ENCODE data around the gene FAM72C. TPM values are rescaled to one million over a fixed set of nuclear protein-coding genes. Genes with fewer than 3 reads are reported as not detected.
"Not testable (repeated sequence)": the region's sequence is repeated elsewhere in the genome, so short reads cannot be mapped to it uniquely, and the experiment has no call there.

Gene FAM72C
- polyA plus RNA-seq = not detected

- H3K27me3 Mint-ChIP-seq, H3K4me3 Mint-ChIP-seq, H3K4me1 Mint-ChIP-seq, H3K27ac Mint-ChIP-seq, H3K36me3 Mint-ChIP-seq, H3K9me3 Mint-ChIP-seq: not testable (repeated sequence)
Measured at GRCh38 chr1:143971924-143972700, at the start of gene FAM72C. TSS of gene FAM72C (minus strand) at chr1:143971986. CDS start at chr1:143971141, 845 bp downstream.

GRCh38 chr1:144020001-144020738 is 48.4 kb upstream of the FAM72C start:
- H3K4me3 Mint-ChIP-seq, H3K36me3 Mint-ChIP-seq, H3K4me1 Mint-ChIP-seq, H3K27ac Mint-ChIP-seq, H3K9me3 Mint-ChIP-seq, H3K27me3 Mint-ChIP-seq: not testable (repeated sequence)

DNA sequence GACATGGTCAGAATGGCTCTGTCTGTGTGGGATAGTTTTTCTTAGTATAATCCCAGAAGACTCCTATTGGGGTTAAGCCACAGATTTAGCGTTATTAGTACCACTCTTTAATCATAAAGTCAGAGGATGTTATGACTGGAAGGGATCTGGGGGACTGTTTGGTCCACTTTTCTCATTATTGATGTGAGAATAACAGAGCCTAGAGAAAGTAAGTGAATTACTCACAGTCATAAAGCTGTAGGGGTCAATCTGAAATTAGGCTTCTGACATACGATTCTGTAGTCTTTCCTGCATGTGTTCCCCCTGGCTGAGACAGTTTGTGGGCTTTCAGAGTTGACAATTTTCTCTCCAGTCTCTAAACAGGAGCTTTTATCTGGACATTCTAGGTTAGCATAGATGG is 47.3 kb upstream of the FAM72C start:
- not testable (repeated sequence) for H3K36me3 Mint-ChIP-seq, H3K4me1 Mint-ChIP-seq, H3K9me3 Mint-ChIP-seq, H3K27ac Mint-ChIP-seq, H3K27me3 Mint-ChIP-seq, H3K4me3 Mint-ChIP-seq

DNA sequence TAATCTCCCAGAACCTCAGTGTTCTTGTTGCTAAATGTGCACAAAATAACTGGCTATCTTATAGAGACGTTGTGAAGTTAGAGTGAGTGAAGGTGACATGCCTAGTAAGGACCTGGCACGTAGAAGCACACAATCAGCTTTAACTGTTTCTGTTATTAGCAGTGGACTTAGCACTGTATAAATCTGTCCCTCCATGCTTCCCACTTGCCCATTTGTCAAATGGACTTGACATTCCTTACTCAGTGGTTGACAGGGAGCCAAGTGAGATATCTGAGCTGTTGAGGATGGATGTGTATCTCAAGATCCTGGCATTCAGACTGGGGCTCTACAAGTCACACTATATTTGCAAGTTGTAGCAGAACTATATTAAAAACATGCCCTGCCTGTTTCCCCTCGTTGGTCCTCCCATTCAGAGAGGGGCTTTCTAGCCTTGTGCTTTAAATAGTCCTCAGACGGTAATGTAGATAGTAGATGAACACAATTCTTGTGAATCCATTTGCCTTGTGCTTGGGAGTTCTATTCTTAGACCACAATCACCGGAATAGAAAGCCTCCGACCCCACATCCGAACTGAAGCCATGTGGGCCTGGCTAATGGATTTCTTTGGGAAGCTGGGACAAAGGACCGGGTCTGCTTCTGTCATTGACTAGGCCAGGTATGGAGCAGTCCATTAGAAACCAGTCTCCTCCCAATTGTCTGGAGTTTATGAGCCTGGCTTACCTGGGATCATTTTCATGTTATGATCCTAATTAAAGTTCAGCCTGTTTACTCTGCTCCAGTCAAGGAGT is 43.6 kb upstream of the FAM72C start:
- H3K4me1 Mint-ChIP-seq, H3K4me3 Mint-ChIP-seq, H3K9me3 Mint-ChIP-seq, H3K27ac Mint-ChIP-seq, H3K36me3 Mint-ChIP-seq, H3K27me3 Mint-ChIP-seq: not testable (repeated sequence)

GRCh38 chr1:144014528-144014927 is 42.7 kb upstream of the FAM72C start:
- H3K9me3 Mint-ChIP-seq, H3K27ac Mint-ChIP-seq, H3K4me3 Mint-ChIP-seq, H3K36me3 Mint-ChIP-seq, H3K4me1 Mint-ChIP-seq, H3K27me3 Mint-ChIP-seq: not testable (repeated sequence)

DNA sequence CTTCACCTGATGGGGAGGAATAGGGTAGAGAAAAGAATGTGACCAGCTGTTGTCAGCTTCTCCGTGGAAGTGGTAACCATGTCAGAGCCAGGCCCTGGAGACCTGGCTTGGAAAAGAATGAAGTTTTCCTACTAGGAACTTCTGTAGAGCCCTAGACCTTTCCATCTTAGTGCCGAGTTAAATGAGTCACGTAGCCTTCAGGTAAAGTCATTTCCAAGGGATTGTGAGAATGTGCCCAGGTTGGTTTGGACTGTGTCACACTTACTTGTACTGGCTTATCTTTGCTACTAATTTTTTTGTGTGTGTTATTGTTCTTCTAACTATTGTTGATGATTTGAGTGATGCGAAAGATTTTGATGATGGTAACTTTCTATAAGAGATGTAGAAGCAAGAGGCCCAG is 42.3 kb upstream of the FAM72C start:
- not testable (repeated sequence) for H3K27me3 Mint-ChIP-seq, H3K27ac Mint-ChIP-seq, H3K4me3 Mint-ChIP-seq, H3K36me3 Mint-ChIP-seq, H3K4me1 Mint-ChIP-seq, H3K9me3 Mint-ChIP-seq

DNA sequence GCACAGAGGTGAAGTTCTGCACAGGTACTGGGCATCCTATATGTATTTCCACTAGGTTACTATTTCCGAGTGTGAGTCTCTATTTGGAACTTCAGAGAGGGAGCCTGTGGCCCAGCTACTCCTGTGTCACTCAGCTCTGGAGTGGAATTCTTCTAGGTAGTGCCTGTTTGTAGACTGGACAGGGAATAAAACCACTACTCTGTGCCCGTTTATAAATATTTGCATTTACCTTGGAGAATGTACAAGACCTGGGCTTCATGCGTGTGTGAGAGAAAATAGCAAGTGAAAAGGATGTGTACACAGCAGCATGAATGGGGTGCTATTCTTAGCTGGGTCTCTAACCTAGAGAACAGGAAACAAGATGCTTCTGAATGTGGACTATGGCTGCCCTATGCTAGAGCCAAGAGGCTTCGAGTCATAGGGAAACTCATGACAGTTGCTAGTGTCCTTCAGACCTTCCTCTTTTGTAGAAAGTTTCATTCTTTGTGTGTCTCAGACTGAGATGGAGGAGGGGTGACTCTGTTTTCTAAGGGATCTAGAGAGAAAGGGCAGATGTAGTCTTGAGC is 40.5 kb upstream of the FAM72C start:
- not testable (repeated sequence) for H3K4me3 Mint-ChIP-seq, H3K36me3 Mint-ChIP-seq, H3K27ac Mint-ChIP-seq, H3K4me1 Mint-ChIP-seq, H3K27me3 Mint-ChIP-seq, H3K9me3 Mint-ChIP-seq

DNA sequence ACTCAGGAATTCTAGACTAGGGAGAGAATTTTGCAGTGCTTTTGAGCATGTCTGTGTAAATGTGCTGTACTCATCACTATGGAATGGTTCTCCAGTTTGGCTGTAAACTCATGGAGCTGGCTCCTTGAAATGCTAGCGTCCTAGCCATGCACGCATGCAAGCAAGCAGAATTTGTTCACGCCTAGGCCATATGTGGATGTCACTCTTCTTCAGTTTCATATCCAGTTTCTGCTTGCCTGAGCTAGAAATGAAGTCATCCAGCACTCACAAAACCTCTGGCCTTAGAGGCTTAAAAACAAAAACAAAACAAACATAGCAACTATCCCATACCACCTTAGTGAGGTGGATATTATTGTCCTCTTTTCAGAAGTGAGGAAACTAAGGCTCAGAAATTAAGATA is 37.6 kb upstream of the FAM72C start:
- not testable (repeated sequence) for H3K4me1 Mint-ChIP-seq, H3K36me3 Mint-ChIP-seq, H3K9me3 Mint-ChIP-seq, H3K27ac Mint-ChIP-seq, H3K27me3 Mint-ChIP-seq, H3K4me3 Mint-ChIP-seq

GRCh38 chr1:144004259-144004658 is 32.5 kb upstream of the FAM72C start:
- H3K4me3 Mint-ChIP-seq, H3K27me3 Mint-ChIP-seq, H3K27ac Mint-ChIP-seq, H3K9me3 Mint-ChIP-seq, H3K4me1 Mint-ChIP-seq, H3K36me3 Mint-ChIP-seq: not testable (repeated sequence)

- H3K4me1 Mint-ChIP-seq, H3K36me3 Mint-ChIP-seq, H3K27me3 Mint-ChIP-seq, H3K27ac Mint-ChIP-seq, H3K9me3 Mint-ChIP-seq, H3K4me3 Mint-ChIP-seq: not testable (repeated sequence)
Measured at GRCh38 chr1:144003306-144004029, 31.7 kb upstream of the FAM72C start.

DNA sequence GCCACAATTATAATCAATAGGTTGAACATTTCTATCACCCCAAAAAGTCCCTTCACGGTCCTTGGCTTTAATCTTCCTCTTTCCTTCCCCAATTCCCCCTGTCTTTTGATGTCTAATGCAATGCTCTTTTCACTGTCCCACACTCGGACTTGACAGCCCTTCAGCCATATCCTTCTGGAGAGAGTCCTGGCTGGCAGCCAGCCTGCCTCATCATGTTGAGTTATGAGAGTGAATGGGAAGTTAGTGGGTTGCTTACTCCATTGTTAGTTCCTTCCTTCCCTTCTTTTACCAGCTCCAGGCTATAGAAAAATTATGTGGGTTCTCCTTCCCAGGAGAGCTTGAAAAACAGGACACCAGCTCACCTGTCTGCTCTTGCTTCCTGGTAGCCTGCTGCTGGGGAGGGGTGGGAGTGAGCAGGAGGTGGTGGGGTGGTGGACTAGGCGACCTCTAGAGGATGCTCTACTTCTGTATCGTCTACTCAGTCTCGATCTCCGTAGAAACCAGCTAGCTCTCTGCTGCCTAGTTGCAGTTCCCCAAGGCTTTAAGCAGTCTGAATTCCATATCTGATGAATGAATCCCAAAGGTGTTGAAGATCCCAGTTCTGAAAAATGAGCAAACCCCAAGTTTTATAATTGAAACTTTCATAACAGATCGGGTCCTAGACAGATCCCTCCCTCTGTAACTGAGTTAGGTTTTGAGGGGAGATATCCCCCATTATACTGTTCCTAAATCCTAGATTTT is 30.5 kb upstream of the FAM72C start:
- H3K4me1 Mint-ChIP-seq, H3K27ac Mint-ChIP-seq, H3K36me3 Mint-ChIP-seq, H3K9me3 Mint-ChIP-seq, H3K27me3 Mint-ChIP-seq, H3K4me3 Mint-ChIP-seq: not testable (repeated sequence)

GRCh38 chr1:144001077-144001476 is 29.3 kb upstream of the FAM72C start:
- H3K36me3 Mint-ChIP-seq, H3K27ac Mint-ChIP-seq, H3K9me3 Mint-ChIP-seq, H3K27me3 Mint-ChIP-seq, H3K4me1 Mint-ChIP-seq, H3K4me3 Mint-ChIP-seq: not testable (repeated sequence)

- H3K4me1 Mint-ChIP-seq, H3K27ac Mint-ChIP-seq, H3K27me3 Mint-ChIP-seq, H3K9me3 Mint-ChIP-seq, H3K36me3 Mint-ChIP-seq, H3K4me3 Mint-ChIP-seq: not testable (repeated sequence)
Measured at GRCh38 chr1:143996020-143996419, 24.2 kb upstream of the FAM72C start.

DNA sequence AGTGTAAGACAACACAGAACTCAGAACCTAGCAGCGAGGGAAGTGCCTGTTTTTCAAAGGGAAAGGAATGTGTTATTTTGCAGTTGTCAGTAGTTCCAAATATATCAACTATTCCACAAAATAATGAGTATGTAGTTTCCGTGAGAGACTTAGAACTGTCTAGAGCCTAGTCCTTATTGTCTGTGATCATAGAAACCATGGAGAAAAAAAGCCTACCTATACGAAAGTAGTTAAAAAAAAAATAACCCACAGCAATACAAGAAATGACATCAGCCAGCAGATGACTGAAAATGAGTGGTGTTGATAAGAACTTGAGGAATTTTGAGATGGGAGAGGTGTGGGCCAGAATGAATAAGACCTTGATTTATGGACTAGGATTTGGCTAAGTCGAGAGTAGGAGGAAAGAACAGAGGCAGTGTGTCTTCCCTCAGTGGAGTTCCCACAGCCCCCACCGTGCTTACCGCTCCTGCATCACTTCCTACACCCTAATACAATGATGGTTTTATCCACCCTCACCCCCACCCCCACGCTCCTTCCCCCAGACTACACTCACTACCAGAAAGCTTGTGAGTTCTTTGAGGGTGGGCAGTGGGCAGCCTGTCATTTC is 21.6 kb upstream of the FAM72C start:
- not testable (repeated sequence) for H3K4me1 Mint-ChIP-seq, H3K27me3 Mint-ChIP-seq, H3K9me3 Mint-ChIP-seq, H3K36me3 Mint-ChIP-seq, H3K27ac Mint-ChIP-seq, H3K4me3 Mint-ChIP-seq

Data from IgD-negative memory B cell (primary cell).